H9 (cell line): ENCODE results near the gene ZNF383. TPM values are rescaled to one million over a fixed set of nuclear protein-coding genes. Genes with fewer than 3 reads are reported as not detected.
A peak's percentile ranks its signal among the peaks of the same experiment; 100 is the strongest.
"Not testable (repeated sequence)": the region's sequence is repeated elsewhere in the genome, so short reads cannot be mapped to it uniquely, and the experiment has no call there.

Experiments
- DNase-seq: peaks from one replicate; pipeline ENCODE4 v3.0.0-alpha.2; 2017
- H2AFZ ChIP-seq: one replicate; pipeline ENCODE4 v1.6.1; 2013; ENCODE audit warnings: mild to moderate bottlenecking, low read length, control low read depth, moderate library complexity
- H2AK5ac ChIP-seq: 2 replicates; pipeline ENCODE4 v1.6.1; 2013; ENCODE audit warnings: low read length, control low read depth, mixed read lengths; ENCODE audit not compliant: insufficient read length
- H2BK120ac ChIP-seq: one replicate; pipeline ENCODE4 v1.6.1; 2013; ENCODE audit warnings: low read depth, mild to moderate bottlenecking, low read length, control low read depth, inconsistent platforms; ENCODE audit not compliant: poor library complexity, severe bottlenecking
- H2BK12ac ChIP-seq: 2 replicates; pipeline ENCODE4 v1.6.1; 2013; ENCODE audit warnings: low read length, control low read depth, mixed read lengths, low read depth; ENCODE audit not compliant: insufficient read length
- H2BK15ac ChIP-seq: 2 replicates; pipeline ENCODE4 v1.6.1; 2013; ENCODE audit warnings: low read depth, low read length, control low read depth
- H2BK20ac ChIP-seq: one replicate; pipeline ENCODE4 v1.6.1; 2013; ENCODE audit warnings: low read depth, mild to moderate bottlenecking, low read length, control low read depth, inconsistent platforms; ENCODE audit not compliant: poor library complexity, severe bottlenecking
- H2BK5ac ChIP-seq: 2 replicates; pipeline ENCODE4 v1.6.1; 2013; ENCODE audit warnings: low read length, control low read depth, mixed read lengths; ENCODE audit not compliant: insufficient read length
- H3K14ac ChIP-seq: 2 replicates; pipeline ENCODE4 v1.6.1; 2013; ENCODE audit warnings: low read length, control low read depth; ENCODE audit not compliant: insufficient read depth
- H3K18ac ChIP-seq: 2 replicates; pipeline ENCODE4 v1.6.1; 2013; ENCODE audit warnings: low read depth, mild to moderate bottlenecking, mixed read lengths, low read length, control low read depth; ENCODE audit not compliant: insufficient read length
- H3K23ac ChIP-seq: 2 replicates; pipeline ENCODE4 v1.6.1; 2013; ENCODE audit warnings: low read length, control low read depth, mixed read lengths, low read depth; ENCODE audit not compliant: insufficient read length
- H3K23me2 ChIP-seq: 2 replicates; pipeline ENCODE4 v1.6.1; 2013; ENCODE audit warnings: low read depth, mild to moderate bottlenecking, mixed read lengths, low read length, control low read depth; ENCODE audit not compliant: insufficient read length, poor library complexity, severe bottlenecking
- H3K27ac ChIP-seq: 2 replicates; pipeline ENCODE4 v1.5.1; 2013; ENCODE audit warnings: low read length, control low read depth, mixed read lengths, low read depth; ENCODE audit not compliant: insufficient read length
- H3K27me3 ChIP-seq: 2 replicates; pipeline ENCODE4 v1.6.1; 2013; ENCODE audit warnings: low read length, control low read depth, inconsistent platforms; ENCODE audit not compliant: insufficient read depth
- H3K4ac ChIP-seq: 2 replicates; pipeline ENCODE4 v1.6.1; 2013; ENCODE audit warnings: low read depth, mild to moderate bottlenecking, control low read depth, inconsistent platforms, low read length, moderate library complexity
- H3K4me1 ChIP-seq: 2 replicates; pipeline ENCODE4 v1.6.1; 2013; ENCODE audit warnings: low read length, control low read depth, inconsistent platforms; ENCODE audit not compliant: insufficient read depth
- H3K4me2 ChIP-seq: 2 replicates; pipeline ENCODE4 v1.6.1; 2013; ENCODE audit warnings: low read length, control low read depth, mixed read lengths; ENCODE audit not compliant: insufficient read length, insufficient read depth
- H3K56ac ChIP-seq: 2 replicates; pipeline ENCODE4 v1.6.1; 2013; ENCODE audit warnings: low read depth, mild to moderate bottlenecking, mixed read lengths, low read length, control low read depth; ENCODE audit not compliant: insufficient read length
- H3K79me1 ChIP-seq: 2 replicates; pipeline ENCODE4 v1.6.1; 2013; ENCODE audit warnings: low read depth, mild to moderate bottlenecking, moderate library complexity, low read length, control low read depth, inconsistent platforms; ENCODE audit not compliant: insufficient read depth, poor library complexity, severe bottlenecking
- H3K79me2 ChIP-seq: 2 replicates; pipeline ENCODE4 v1.6.1; 2013; ENCODE audit warnings: low read length, control low read depth, inconsistent platforms; ENCODE audit not compliant: insufficient read depth
- H3K9ac ChIP-seq: 2 replicates; pipeline ENCODE4 v1.6.1; 2013; ENCODE audit warnings: low read length, control low read depth, mixed read lengths; ENCODE audit not compliant: insufficient read length; ENCODE audit errors: extremely low read depth
- H3K9me3 ChIP-seq: one replicate; pipeline ENCODE4 v1.6.1; 2013; ENCODE audit warnings: low read depth, low read length, inconsistent platforms; ENCODE audit not compliant: control insufficient read depth
- H3T11ph ChIP-seq: one replicate; pipeline ENCODE4 v1.6.1; 2013; ENCODE audit warnings: mild to moderate bottlenecking, low read length, control low read depth, inconsistent platforms
- H4K20me1 ChIP-seq: one replicate; pipeline ENCODE4 v1.6.1; 2013; ENCODE audit not compliant: control insufficient read depth, insufficient read length, insufficient read depth
- H4K5ac ChIP-seq: 2 replicates; pipeline ENCODE4 v1.6.1; 2013; ENCODE audit warnings: low read depth, mild to moderate bottlenecking, mixed read lengths, low read length, control low read depth; ENCODE audit not compliant: insufficient read length
- H4K8ac ChIP-seq: replicated peaks from 2 replicates; pipeline ENCODE4 v1.6.1; 2013; ENCODE audit warnings: low read length, control low read depth, mixed read lengths, low read depth; ENCODE audit not compliant: insufficient read length
- H4K91ac ChIP-seq: 2 replicates; pipeline ENCODE4 v1.6.1; 2013; ENCODE audit warnings: low read depth, mild to moderate bottlenecking, moderate library complexity, mixed read lengths, low read length, control low read depth; ENCODE audit not compliant: insufficient read length
- H3K27ac Mint-ChIP-seq, 3 experiments: 2 replicates in 2 of 3; 3 replicates in 1 of 3; pipeline ENCODE4 v1.8.0; 2020 to 2021; ENCODE audit warnings: mixed read lengths in 3 of 3, mild to moderate bottlenecking in 1 of 3, moderate library complexity in 1 of 3
- H3K27me3 Mint-ChIP-seq: 2 replicates; pipeline ENCODE4 v1.8.0; 2021; ENCODE audit warnings: low read depth, mild to moderate bottlenecking, moderate library complexity, mixed read lengths
- H3K36me3 Mint-ChIP-seq, 3 experiments: 2 replicates in 2 of 3; 3 replicates in 1 of 3; pipeline ENCODE4 v1.8.0; 2020 to 2021; ENCODE audit warnings: low read depth in 3 of 3, mixed read lengths in 3 of 3; ENCODE audit not compliant: insufficient read depth in 1 of 3
- H3K4me1 Mint-ChIP-seq, 2 experiments: 2 replicates each; pipeline ENCODE4 v1.8.0; 2020; ENCODE audit warnings: mixed read lengths in 2 of 2
- H3K4me3 Mint-ChIP-seq, 2 experiments: 2 replicates in 1 of 2; 3 replicates in 1 of 2; pipeline ENCODE4 v1.8.0; 2020 to 2021; ENCODE audit warnings: mild to moderate bottlenecking in 2 of 2, mixed read lengths in 2 of 2, moderate library complexity in 1 of 2
- H3K9me3 Mint-ChIP-seq, 2 experiments: 2 replicates in 1 of 2; 3 replicates in 1 of 2; pipeline ENCODE4 v1.8.0; 2020; ENCODE audit warnings: mild to moderate bottlenecking in 2 of 2, mixed read lengths in 2 of 2, moderate library complexity in 1 of 2
- WGBS: extraction: QIAGEN DNeasy Blood & Tissue Kit; methylation state at CpG from one replicate; pipeline ENCODE4 v1.1.7; 2013; ENCODE audit warnings: missing lambda C conversion rate, low lambda C conversion rate, mixed read lengths; ENCODE audit not compliant: insufficient read length; ENCODE audit errors: extremely low coverage; 5-methylcytosine and 5-hydroxymethylcytosine counted together
- total RNA-seq: library from RNA; stranded (reverse); gene quantifications from 2 replicates; pipeline ENCODE4 v1.2.1, GENCODE V29; 2021
- TF ChIP-seq, protein P1 (sequence below): fragments of 200-600 bp; sonication (generic); conservative IDR thresholded peaks from 3 replicates; pipeline ENCODE4 v1.8.0; 2021; ENCODE audit warnings: antibody characterized with exemption, mild to moderate bottlenecking

ZNF383 gene
- total RNA-seq, 1 experiment from 2014 or later: 5.7 TPM

GRCh38 chr19:37172368-37173366, 45.3 kb upstream of the ZNF383 start, which contains the start of gene ZNF585A:
TSS of gene ZNF585A (minus strand) at chr19:37172695. CDS start at chr19:37169910, 2,785 bp downstream.
- H3K27ac Mint-ChIP-seq: no peak within 1 kb of the TSS
- Histone ChIP-seq H2AFZ (peak within 1 kb of the TSS; percentile 86), H2BK5ac (no peak within 1 kb of the TSS), H3T11ph (no peak within 1 kb of the TSS), H3K23me2 (no peaks in the 10 kb centered on the region), H3K9ac (peak within 1 kb of the TSS; percentile 80), H3K4me2 (peak within 1 kb of the TSS; percentile 93), H3K27me3 (no peaks in the 10 kb centered on the region), H3K4me1 (no peaks in the 10 kb centered on the region), H4K8ac (no peak within 1 kb of the TSS), H4K91ac (no peak within 1 kb of the TSS), H3K18ac (no peak within 1 kb of the TSS), H3K4ac (no peak within 1 kb of the TSS), H2AK5ac (no peak within 1 kb of the TSS), H3K27ac (no peak within 1 kb of the TSS), H4K20me1 (no peaks in the 10 kb centered on the region), H3K56ac (no peak within 1 kb of the TSS), H2BK12ac (no peak within 1 kb of the TSS), H3K9me3 (peaks cover 16% of the 10 kb centered on the region), H2BK120ac (no peak within 1 kb of the TSS), H3K14ac (peak within 1 kb of the TSS; percentile 45; the same call in 1 of the 2 replicates), H2BK20ac (no peak within 1 kb of the TSS), H4K5ac (no peak within 1 kb of the TSS), H3K79me1 (no peaks in the 10 kb centered on the region), H3K23ac (no peak within 1 kb of the TSS), H3K79me2 (no peaks in the 10 kb centered on the region), H2BK15ac (no peak within 1 kb of the TSS)
- H3K9me3 Mint-ChIP-seq: peaks cover 38 to 60% of the 10 kb centered on the region in 2 experiments
- peak; percentile 96 for DNase-seq
- whole genome bisulfite sequencing: no CpG with 5 or more reads among the region's 30 CpGs
- no peaks in the 10 kb centered on the region for H3K27me3 Mint-ChIP-seq
- peaks cover 33 to 36% (median 35%) of the 10 kb centered on the region in 3 experiments for H3K36me3 Mint-ChIP-seq
- no peaks in the 10 kb centered on the region for H3K4me1 Mint-ChIP-seq
- peak within 1 kb of the TSS in 1 of 2 experiments; percentile 32; a peak in 1 of 5 replicates for H3K4me3 Mint-ChIP-seq
- TF ChIP-seq, protein P1, sequence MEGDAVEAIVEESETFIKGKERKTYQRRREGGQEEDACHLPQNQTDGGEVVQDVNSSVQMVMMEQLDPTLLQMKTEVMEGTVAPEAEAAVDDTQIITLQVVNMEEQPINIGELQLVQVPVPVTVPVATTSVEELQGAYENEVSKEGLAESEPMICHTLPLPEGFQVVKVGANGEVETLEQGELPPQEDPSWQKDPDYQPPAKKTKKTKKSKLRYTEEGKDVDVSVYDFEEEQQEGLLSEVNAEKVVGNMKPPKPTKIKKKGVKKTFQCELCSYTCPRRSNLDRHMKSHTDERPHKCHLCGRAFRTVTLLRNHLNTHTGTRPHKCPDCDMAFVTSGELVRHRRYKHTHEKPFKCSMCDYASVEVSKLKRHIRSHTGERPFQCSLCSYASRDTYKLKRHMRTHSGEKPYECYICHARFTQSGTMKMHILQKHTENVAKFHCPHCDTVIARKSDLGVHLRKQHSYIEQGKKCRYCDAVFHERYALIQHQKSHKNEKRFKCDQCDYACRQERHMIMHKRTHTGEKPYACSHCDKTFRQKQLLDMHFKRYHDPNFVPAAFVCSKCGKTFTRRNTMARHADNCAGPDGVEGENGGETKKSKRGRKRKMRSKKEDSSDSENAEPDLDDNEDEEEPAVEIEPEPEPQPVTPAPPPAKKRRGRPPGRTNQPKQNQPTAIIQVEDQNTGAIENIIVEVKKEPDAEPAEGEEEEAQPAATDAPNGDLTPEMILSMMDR: 0 out of 3 replicates have a peak, but pooled peaks have one; percentile 21

DNA sequence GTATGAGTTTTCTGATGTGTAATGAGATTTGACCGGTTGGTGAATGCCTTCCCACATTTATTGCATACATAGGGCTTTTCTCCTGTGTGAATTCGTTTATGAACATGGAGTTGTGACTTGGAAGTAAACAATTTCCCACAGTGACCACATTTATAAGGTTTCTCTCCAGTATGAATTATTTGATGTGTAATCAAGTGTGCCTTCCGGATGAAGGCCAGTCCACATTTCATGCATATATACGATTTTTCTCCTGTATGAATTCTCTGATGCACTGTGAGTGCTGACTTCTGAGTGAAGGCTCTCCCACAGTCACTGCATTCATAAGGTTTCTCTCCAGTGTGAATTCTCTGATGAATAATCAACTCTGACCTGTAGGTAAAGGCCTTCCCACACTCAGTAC, 31.9 kb upstream of the ZNF383 start:
- H3K23me2 ChIP-seq, H2BK120ac ChIP-seq, H3K79me1 ChIP-seq, H4K91ac ChIP-seq, H3K27me3 ChIP-seq, H3K27ac Mint-ChIP-seq, H4K5ac ChIP-seq, H2BK20ac ChIP-seq, H3K23ac ChIP-seq, H2AFZ ChIP-seq, H2BK15ac ChIP-seq, H2BK5ac ChIP-seq, H4K8ac ChIP-seq, H3K79me2 ChIP-seq, DNase-seq, H3K4me3 Mint-ChIP-seq, H3K9ac ChIP-seq, H3K27ac ChIP-seq, H3K27me3 Mint-ChIP-seq, H3T11ph ChIP-seq, H3K14ac ChIP-seq, H3K4ac ChIP-seq, H4K20me1 ChIP-seq, H3K4me2 ChIP-seq, H2BK12ac ChIP-seq, H2AK5ac ChIP-seq, H3K4me1 ChIP-seq, H3K4me1 Mint-ChIP-seq, H3K18ac ChIP-seq, H3K56ac ChIP-seq: not testable (repeated sequence)
- H3K9me3 ChIP-seq: peaks cover 20% of the 10 kb centered on the region
- Mint-ChIP-seq H3K36me3 (peaks cover 63 to 84% (median 69%) of the 10 kb centered on the region in 3 experiments), H3K9me3 (peaks cover 82 to 83% of the 10 kb centered on the region in 2 experiments)
- no CpG with 5 or more reads among the region's 4 CpGs for WGBS
